ENCODE results near the gene TRIP13. TPM values are rescaled to one million over a fixed set of nuclear protein-coding genes. Genes with fewer than 3 reads are reported as not detected.

Gene TRIP13
- total RNA-seq, 4 donors from 2014 or later, result 0.13 to 3.6 (median 0.73) TPM

DNA sequence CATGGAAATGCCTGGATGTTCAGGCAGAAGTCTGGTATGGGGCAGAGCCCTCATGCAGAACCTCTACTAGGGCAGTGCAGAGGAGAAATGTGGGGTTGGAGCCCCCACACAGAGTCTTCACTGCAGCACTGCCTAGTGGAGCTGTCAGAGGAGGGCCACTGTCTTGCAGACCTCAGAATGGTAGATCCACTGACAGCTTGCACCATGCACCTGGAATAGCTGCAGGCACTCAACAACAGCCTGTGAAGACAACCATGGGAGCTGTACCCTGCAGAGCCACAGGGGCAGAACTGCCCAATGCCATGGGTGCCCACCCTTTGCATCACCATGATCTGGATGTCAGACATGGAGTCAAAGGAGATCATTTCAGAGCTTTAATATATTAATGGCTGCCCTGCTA, 36.9 kb downstream of the TRIP13 start:
- Histone ChIP-seq H3K27me3 (peaks cover 26% of the 10 kb centered on the region), H3K27ac (no peak overlapping the region), H3K9me3 (no peaks in the 10 kb centered on the region), H3K36me3 (no peaks in the 10 kb centered on the region), H3K4me3 (no peak overlapping the region), H3K4me1 (peaks cover 0 to 36% (median 13%) of the 10 kb centered on the region in 3 donors)
- no peak for ATAC-seq
- TF ChIP-seq POLR2AphosphoS5 (IDR thresholded peaks at IDR 0.05), result no peak
- TF ChIP-seq EP300 (IDR thresholded peaks at IDR 0.05), result no peak
- TF ChIP-seq POLR2A (IDR thresholded peaks at IDR 0.05), result no peak

DNA sequence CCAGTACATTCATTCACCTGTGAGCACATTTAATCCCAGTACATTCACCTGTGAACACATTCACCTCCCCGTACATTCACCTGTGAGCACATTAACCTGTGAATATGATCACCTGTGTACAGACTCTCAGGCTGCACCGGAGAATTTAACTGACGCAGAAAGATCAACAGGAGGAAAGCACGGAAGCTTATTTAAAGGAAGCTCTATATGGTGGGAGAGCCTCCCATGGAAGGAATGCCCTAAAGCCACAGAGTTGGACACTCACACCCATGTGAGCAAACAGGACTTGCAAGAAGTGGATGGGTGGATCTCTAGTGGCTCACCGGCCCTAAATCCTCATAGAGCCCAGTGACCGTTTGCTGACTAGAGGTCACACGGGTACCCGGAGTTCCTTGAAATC, 38.2 kb downstream of the TRIP13 start:
- Histone ChIP-seq H3K27ac (no peak overlapping the region), H3K9me3 (no peaks in the 10 kb centered on the region), H3K27me3 (peaks cover 14% of the 10 kb centered on the region), H3K4me1 (peaks cover 0 to 36% (median 13%) of the 10 kb centered on the region in 3 donors), H3K4me3 (no peak overlapping the region), H3K36me3 (no peaks in the 10 kb centered on the region)
- ATAC-seq, result no peak
- 89 to 100% methylated on average over 1 to 8 of the region's 8 CpGs for WGBS, 2 donors (ENCODE audit: low coverage in 1 of 2)
- TF ChIP-seq POLR2A (IDR thresholded peaks at IDR 0.05) (no peak), POLR2AphosphoS5 (IDR thresholded peaks at IDR 0.05) (no peak), EP300 (IDR thresholded peaks at IDR 0.05) (no peak)
- TF ChIP-seq, protein P1, sequence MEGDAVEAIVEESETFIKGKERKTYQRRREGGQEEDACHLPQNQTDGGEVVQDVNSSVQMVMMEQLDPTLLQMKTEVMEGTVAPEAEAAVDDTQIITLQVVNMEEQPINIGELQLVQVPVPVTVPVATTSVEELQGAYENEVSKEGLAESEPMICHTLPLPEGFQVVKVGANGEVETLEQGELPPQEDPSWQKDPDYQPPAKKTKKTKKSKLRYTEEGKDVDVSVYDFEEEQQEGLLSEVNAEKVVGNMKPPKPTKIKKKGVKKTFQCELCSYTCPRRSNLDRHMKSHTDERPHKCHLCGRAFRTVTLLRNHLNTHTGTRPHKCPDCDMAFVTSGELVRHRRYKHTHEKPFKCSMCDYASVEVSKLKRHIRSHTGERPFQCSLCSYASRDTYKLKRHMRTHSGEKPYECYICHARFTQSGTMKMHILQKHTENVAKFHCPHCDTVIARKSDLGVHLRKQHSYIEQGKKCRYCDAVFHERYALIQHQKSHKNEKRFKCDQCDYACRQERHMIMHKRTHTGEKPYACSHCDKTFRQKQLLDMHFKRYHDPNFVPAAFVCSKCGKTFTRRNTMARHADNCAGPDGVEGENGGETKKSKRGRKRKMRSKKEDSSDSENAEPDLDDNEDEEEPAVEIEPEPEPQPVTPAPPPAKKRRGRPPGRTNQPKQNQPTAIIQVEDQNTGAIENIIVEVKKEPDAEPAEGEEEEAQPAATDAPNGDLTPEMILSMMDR (IDR thresholded peaks at IDR 0.05), result no peak

DNA sequence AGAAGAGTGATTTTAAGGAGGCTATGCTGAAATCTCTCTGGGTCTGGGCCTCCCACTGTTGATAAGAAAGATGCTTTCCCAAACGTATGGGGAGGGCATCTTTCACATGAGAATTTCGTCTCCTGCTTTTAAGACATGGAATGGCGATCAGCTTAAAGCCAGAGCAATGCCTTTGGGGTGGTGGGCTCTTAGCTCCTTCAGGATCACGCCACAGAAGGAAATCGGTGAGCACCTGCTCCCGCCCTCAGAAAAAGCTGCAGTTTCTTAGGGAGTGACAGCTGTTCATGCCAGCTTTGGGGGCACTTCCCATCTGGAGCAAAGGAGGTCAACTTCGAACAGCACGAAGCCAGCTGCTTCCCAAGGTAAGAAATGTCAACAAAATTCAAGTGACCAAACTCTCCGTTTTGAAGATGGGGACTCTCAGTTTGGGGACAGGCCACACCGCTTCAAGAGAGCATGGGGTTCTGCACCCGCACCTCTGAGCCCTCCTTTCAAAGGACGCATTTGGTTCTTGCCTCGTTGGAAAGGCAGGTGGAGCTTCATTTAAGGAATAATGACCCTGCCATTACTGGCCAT, 39.0 kb downstream of the TRIP13 start:
- peaks cover 0 to 28% (median 11%) of the 10 kb centered on the region in 3 donors for H3K4me1 ChIP-seq
- H3K4me3 ChIP-seq, result no peak overlapping the region
- H3K9me3 ChIP-seq, result no peaks in the 10 kb centered on the region
- H3K27ac ChIP-seq, result peak overlapping the region in 2 of 4 donors; percentile 73 to 83
- TF ChIP-seq, protein P1 (IDR thresholded peaks at IDR 0.05), result no peak
- TF ChIP-seq POLR2AphosphoS5 (IDR thresholded peaks at IDR 0.05) (no peak), POLR2A (IDR thresholded peaks at IDR 0.05) (no peak), EP300 (IDR thresholded peaks at IDR 0.05) (no peak)
- 70 to 90% methylated on average over 2 to 8 of the region's 13 CpGs for WGBS, 2 donors (ENCODE audit: low coverage in 1 of 2)
- H3K27me3 ChIP-seq, result peaks cover 7% of the 10 kb centered on the region
- ATAC-seq, result no peak
- no peaks in the 10 kb centered on the region for H3K36me3 ChIP-seq

DNA sequence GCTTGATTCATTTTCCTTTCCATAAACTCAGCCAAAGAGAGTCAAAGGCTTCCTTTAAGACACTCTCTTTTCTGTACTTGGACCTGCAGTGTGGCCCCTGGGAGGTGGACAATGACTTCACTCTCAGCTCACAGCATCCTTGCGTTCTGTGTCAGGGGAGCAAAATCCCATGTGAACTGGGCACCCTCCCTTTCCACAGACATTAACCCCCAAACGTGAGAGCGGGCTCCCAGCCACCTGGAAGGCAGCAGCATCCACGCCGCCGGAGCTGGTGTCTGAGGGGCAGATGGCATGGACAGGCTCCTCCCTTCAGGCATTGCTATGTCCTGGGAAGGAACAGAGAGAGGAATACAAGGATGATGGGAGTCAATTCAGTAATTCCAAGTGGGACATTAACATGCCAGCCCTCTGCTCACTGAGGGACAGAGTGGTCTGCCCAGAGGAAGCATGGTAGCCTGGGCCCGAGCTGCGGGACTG, 39.5 kb downstream of the TRIP13 start:
- no peak for TF ChIP-seq POLR2A (IDR thresholded peaks at IDR 0.05)
- TF ChIP-seq POLR2AphosphoS5 (IDR thresholded peaks at IDR 0.05), result no peak
- TF ChIP-seq, protein P1 (IDR thresholded peaks at IDR 0.05), result no peak
- no peak for TF ChIP-seq EP300 (IDR thresholded peaks at IDR 0.05)
- Histone ChIP-seq H3K9me3 (no peaks in the 10 kb centered on the region), H3K27me3 (peaks cover 1% of the 10 kb centered on the region), H3K36me3 (no peaks in the 10 kb centered on the region), H3K4me3 (no peak overlapping the region), H3K4me1 (peaks cover 0 to 22% (median 6%) of the 10 kb centered on the region in 3 donors), H3K27ac (peak overlapping the region; percentile 2 to 83 (median 74))
- 73 to 83% methylated on average over 1 to 2 of the region's 8 CpGs for WGBS, 2 donors (ENCODE audit: low coverage in 1 of 2)
- ATAC-seq, result no peak

DNA sequence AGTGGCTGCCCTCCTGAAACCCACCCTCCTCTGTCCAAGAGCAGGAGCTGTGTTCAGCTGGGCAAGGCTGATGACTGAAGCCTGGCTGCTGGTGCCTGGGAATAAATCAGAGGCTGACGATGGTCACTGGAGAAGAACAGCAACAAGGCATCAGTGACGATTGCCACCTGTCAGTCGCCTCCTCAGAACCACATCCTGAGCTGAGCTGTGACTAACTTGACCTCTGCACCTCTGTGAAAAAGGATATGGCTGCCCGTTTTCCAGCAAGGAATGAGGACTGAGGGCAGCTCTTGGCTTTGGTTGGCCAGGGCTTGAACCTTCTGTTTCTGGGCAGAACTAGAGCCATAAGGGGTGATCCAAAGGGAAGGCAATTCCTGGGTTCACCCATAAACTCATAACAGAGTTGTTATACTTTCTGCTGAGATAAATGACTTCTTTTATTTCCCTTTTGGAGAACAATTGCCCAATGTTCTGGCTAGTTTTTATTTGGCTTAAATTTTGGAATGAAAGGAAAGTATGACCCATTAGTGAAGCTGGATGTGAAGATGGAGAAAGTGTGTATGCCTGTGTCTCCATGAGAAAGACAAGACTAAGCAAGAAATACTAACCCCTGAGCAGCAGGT, 40.1 kb downstream of the TRIP13 start:
- H3K27ac ChIP-seq, result peak overlapping the region; percentile 2 to 83 (median 74)
- 17 to 44% methylated on average over 1 to 2 of the region's 4 CpGs for WGBS, 2 donors (ENCODE audit: low coverage in 1 of 2)
- H3K27me3 ChIP-seq, result no peaks in the 10 kb centered on the region
- no peaks in the 10 kb centered on the region for H3K9me3 ChIP-seq
- H3K36me3 ChIP-seq, result no peaks in the 10 kb centered on the region
- no peak overlapping the region for H3K4me3 ChIP-seq
- TF ChIP-seq EP300 (IDR thresholded peaks at IDR 0.05) (no peak), POLR2AphosphoS5 (IDR thresholded peaks at IDR 0.05) (peak; percentile 72), POLR2A (IDR thresholded peaks at IDR 0.05) (no peak)
- TF ChIP-seq, protein P1 (IDR thresholded peaks at IDR 0.05), result peak in 1 of 4 experiments; percentile 21
- ATAC-seq, result peak; percentile 85
- H3K4me1 ChIP-seq, result peaks cover 0 to 22% (median 6%) of the 10 kb centered on the region in 3 donors
